ENCODE measurements around the gene RSF1. TPM values are rescaled to one million over a fixed set of nuclear protein-coding genes. Genes with fewer than 3 reads are reported as not detected.

RSF1 gene
- total RNA-seq, 1 experiment from 2014 or later: 79.8 TPM

DNA sequence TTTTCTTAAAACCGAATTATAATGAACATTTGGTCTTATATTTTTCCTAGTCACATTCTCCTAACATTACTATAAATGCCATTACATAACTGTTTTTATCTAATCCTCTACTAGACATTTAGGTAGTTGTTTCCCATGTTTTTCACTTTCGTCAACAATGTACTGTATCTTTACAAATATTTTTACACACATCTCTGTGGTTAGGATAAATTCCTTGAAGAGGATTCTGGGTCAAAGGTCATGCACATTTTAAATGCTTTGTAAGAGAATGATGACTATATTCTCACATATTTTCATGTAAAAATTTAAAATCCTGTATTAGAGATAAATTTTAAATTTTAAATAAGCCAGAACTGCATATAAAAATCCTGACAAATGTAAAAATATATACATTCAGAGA, 121.6 kb downstream of the RSF1 start (continued):
- TF ChIP-seq ATF6 (CRISPR knock-in tag; IDR thresholded peaks at IDR 0.05): no peak

- ChIA-PET CTCF (no interaction called here), POLR2A (no interaction called here)
- Mint-ChIP-seq H3K36me3 (peaks cover 47% of the 10 kb centered on the region), H3K4me3 (no peak overlapping the region), H3K9me3 (no peaks in the 10 kb centered on the region), H3K27me3 (ENCODE audit: low read depth) (no peaks in the 10 kb centered on the region), H3K27ac (no peak overlapping the region), H3K4me1 (0 out of 2 replicates have a peak, but pooled peaks cover 6% of the 10 kb centered on the region)
- DNase-seq (ENCODE audit: low spot score): no peak
- TF ChIP-seq ZNF121 (CRISPR knock-in tag; IDR thresholded peaks at IDR 0.05): 0 out of 2 replicates have a peak, but pooled peaks have one; percentile 73
- TF ChIP-seq, protein P1, sequence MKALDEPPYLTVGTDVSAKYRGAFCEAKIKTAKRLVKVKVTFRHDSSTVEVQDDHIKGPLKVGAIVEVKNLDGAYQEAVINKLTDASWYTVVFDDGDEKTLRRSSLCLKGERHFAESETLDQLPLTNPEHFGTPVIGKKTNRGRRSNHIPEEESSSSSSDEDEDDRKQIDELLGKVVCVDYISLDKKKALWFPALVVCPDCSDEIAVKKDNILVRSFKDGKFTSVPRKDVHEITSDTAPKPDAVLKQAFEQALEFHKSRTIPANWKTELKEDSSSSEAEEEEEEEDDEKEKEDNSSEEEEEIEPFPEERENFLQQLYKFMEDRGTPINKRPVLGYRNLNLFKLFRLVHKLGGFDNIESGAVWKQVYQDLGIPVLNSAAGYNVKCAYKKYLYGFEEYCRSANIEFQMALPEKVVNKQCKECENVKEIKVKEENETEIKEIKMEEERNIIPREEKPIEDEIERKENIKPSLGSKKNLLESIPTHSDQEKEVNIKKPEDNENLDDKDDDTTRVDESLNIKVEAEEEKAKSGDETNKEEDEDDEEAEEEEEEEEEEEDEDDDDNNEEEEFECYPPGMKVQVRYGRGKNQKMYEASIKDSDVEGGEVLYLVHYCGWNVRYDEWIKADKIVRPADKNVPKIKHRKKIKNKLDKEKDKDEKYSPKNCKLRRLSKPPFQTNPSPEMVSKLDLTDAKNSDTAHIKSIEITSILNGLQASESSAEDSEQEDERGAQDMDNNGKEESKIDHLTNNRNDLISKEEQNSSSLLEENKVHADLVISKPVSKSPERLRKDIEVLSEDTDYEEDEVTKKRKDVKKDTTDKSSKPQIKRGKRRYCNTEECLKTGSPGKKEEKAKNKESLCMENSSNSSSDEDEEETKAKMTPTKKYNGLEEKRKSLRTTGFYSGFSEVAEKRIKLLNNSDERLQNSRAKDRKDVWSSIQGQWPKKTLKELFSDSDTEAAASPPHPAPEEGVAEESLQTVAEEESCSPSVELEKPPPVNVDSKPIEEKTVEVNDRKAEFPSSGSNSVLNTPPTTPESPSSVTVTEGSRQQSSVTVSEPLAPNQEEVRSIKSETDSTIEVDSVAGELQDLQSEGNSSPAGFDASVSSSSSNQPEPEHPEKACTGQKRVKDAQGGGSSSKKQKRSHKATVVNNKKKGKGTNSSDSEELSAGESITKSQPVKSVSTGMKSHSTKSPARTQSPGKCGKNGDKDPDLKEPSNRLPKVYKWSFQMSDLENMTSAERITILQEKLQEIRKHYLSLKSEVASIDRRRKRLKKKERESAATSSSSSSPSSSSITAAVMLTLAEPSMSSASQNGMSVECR (CRISPR knock-in tag; IDR thresholded peaks at IDR 0.05; ENCODE audit: borderline replicate concordance): no peak
- TF ChIP-seq FOXP1 (CRISPR knock-in tag; IDR thresholded peaks at IDR 0.05; ENCODE audit: borderline replicate concordance): no peak
- TF ChIP-seq, protein P2, sequence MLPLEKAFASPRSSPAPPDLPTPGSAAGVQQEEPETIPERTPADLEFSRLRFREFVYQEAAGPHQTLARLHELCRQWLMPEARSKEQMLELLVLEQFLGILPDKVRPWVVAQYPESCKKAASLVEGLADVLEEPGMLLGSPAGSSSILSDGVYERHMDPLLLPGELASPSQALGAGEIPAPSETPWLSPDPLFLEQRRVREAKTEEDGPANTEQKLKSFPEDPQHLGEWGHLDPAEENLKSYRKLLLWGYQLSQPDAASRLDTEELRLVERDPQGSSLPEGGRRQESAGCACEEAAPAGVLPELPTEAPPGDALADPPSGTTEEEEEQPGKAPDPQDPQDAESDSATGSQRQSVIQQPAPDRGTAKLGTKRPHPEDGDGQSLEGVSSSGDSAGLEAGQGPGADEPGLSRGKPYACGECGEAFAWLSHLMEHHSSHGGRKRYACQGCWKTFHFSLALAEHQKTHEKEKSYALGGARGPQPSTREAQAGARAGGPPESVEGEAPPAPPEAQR (CRISPR knock-in tag; IDR thresholded peaks at IDR 0.05): no peak
- TF ChIP-seq IRF2 (CRISPR knock-in tag; IDR thresholded peaks at IDR 0.05; ENCODE audit: borderline replicate concordance, low read depth): no peak
- TF ChIP-seq ZNF416 (CRISPR knock-in tag; IDR thresholded peaks at IDR 0.05): no peak
- no peak for TF ChIP-seq CREM (CRISPR knock-in tag; IDR thresholded peaks at IDR 0.05)
- no peak for TF ChIP-seq HMGA2 (CRISPR knock-in tag; IDR thresholded peaks at IDR 0.05)
- no peak for TF ChIP-seq ZNF532 (CRISPR knock-in tag; IDR thresholded peaks at IDR 0.05; ENCODE audit: borderline replicate concordance)
- ATAC-seq: no peak
Measured at GRCh38 chr11:77697865-77698264, 122.7 kb downstream of the RSF1 start.

DNA sequence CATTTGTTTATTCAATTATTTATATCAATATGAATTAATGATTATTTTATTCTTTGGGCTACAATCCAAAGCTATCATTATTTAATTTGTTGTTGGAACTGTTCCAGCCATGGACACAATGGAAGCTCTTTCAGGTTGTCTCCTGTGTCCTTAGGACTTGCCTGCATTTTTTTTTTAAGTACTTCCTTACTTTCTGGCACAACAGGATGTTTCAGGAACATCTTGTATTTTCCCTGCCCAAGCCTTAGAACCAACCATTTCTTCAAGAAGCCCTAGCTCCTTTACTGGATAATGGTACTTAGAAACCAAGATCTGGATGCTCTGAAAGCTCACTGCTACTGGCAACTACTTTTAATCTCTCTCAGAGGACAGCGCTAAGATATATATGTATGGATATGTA, 125.1 kb downstream of the RSF1 start:
- Mint-ChIP-seq H3K4me1 (0 out of 2 replicates have a peak, but pooled peaks cover 6% of the 10 kb centered on the region), H3K4me3 (no peak overlapping the region), H3K27me3 (ENCODE audit: low read depth) (no peaks in the 10 kb centered on the region), H3K9me3 (no peaks in the 10 kb centered on the region), H3K27ac (no peak overlapping the region), H3K36me3 (peaks cover 52% of the 10 kb centered on the region)
- no peak for DNase-seq (ENCODE audit: low spot score)
- CTCF ChIA-PET: no interaction called here
- POLR2A ChIA-PET: interaction anchor here (0.6 kb wide), 1 partner anchor 32 kb away, joined by 3 read pairs; no protein-coding TSS in a partner anchor
- no peak for TF ChIP-seq FOXK1 (CRISPR knock-in tag; IDR thresholded peaks at IDR 0.05)
- TF ChIP-seq GTF2I (CRISPR knock-in tag; conservative IDR thresholded peaks at IDR 0.05): no peak
- TF ChIP-seq NR3C1 (CRISPR knock-in tag; conservative IDR thresholded peaks at IDR 0.05; ENCODE audit: low read depth): no peak
- ATAC-seq: no peak

All from WTC11 (cell line).